Neuronal stem cell (in vitro differentiated cells): Measurements from ENCODE around the gene RIPOR3.

Experiments
- DNase-seq: peaks from one replicate; pipeline ENCODE4 v3.0.0-alpha.2; 2013; ENCODE audit warnings: low spot score
- H2AFZ ChIP-seq: one replicate; pipeline ENCODE4 v1.6.1; 2013; ENCODE audit warnings: mild to moderate bottlenecking, low read length, inconsistent platforms
- H2AK5ac ChIP-seq: 2 replicates; pipeline ENCODE4 v1.6.1; 2013; ENCODE audit warnings: low read depth, mild to moderate bottlenecking, inconsistent platforms, low read length, moderate library complexity, mixed read lengths
- H2BK120ac ChIP-seq: 2 replicates; pipeline ENCODE4 v1.6.1; 2013; ENCODE audit warnings: low read depth, mild to moderate bottlenecking, inconsistent platforms, low read length, moderate library complexity, mixed read lengths
- H2BK12ac ChIP-seq: one replicate; pipeline ENCODE4 v1.6.1; 2013; ENCODE audit warnings: low read length, inconsistent platforms
- H2BK15ac ChIP-seq: 2 replicates; pipeline ENCODE4 v1.6.1; 2013; ENCODE audit warnings: mild to moderate bottlenecking, low read length, inconsistent platforms, mixed read lengths
- H2BK5ac ChIP-seq: one replicate; pipeline ENCODE4 v1.6.1; 2013; ENCODE audit warnings: inconsistent platforms, mild to moderate bottlenecking, low read length, moderate library complexity
- H3K14ac ChIP-seq: one replicate; pipeline ENCODE4 v1.6.1; 2013; ENCODE audit warnings: low read length, inconsistent platforms
- H3K18ac ChIP-seq: 2 replicates; pipeline ENCODE4 v1.6.1; 2013; ENCODE audit warnings: low read length, inconsistent platforms
- H3K23ac ChIP-seq: 2 replicates; pipeline ENCODE4 v1.6.1; 2013; ENCODE audit warnings: low read depth, mild to moderate bottlenecking, mixed read lengths, low read length, inconsistent platforms; ENCODE audit not compliant: poor library complexity
- H3K27ac ChIP-seq: replicated peaks from 3 replicates; pipeline ENCODE4 v1.5.1; 2013; ENCODE audit warnings: low read length, inconsistent platforms
- H3K27me3 ChIP-seq, 3 experiments: 2 replicates each; pipeline ENCODE4 v1.6.1; 2013; ENCODE audit warnings: low read length in 3 of 3, mild to moderate bottlenecking in 2 of 3, inconsistent platforms in 1 of 3, low read depth in 1 of 3, mixed read lengths in 1 of 3, moderate library complexity in 1 of 3; ENCODE audit not compliant: control insufficient read depth in 3 of 3, insufficient read depth in 3 of 3
- H3K36me3 ChIP-seq, 2 donors: replicated peaks in 1 of 2; 2 replicates each; pipeline ENCODE4 v1.6.1; 2013; ENCODE audit warnings: low read length in 2 of 2; ENCODE audit not compliant: control insufficient read depth in 2 of 2, insufficient read depth in 2 of 2
- H3K4ac ChIP-seq: 2 replicates; pipeline ENCODE4 v1.6.1; 2013; ENCODE audit warnings: inconsistent platforms, mild to moderate bottlenecking, low read length, moderate library complexity
- H3K4me1 ChIP-seq, 2 donors: 1 replicate in 1 of 2; 2 replicates in 1 of 2; pipeline ENCODE4 v1.6.1; 2013; ENCODE audit warnings: low read length in 2 of 2, low read depth in 1 of 2; ENCODE audit not compliant: control insufficient read depth in 2 of 2, insufficient read depth in 1 of 2
- H3K4me2 ChIP-seq: one replicate; pipeline ENCODE4 v1.6.1; 2013; ENCODE audit warnings: mild to moderate bottlenecking, low read length, inconsistent platforms; ENCODE audit not compliant: insufficient read depth, poor library complexity, severe bottlenecking
- H3K4me3 ChIP-seq, 2 donors: 2 replicates each; pipeline ENCODE4 v1.5.1; 2013; ENCODE audit warnings: low read length in 2 of 2, mild to moderate bottlenecking in 2 of 2, inconsistent platforms in 1 of 2, moderate library complexity in 1 of 2
- H3K79me1 ChIP-seq: one replicate; pipeline ENCODE4 v1.6.1; 2013; ENCODE audit warnings: low read depth, mild to moderate bottlenecking, inconsistent platforms, low read length, moderate library complexity
- H3K9ac ChIP-seq: one replicate; pipeline ENCODE4 v1.6.1; 2013; ENCODE audit warnings: mild to moderate bottlenecking, low read depth, low read length, inconsistent platforms; ENCODE audit not compliant: poor library complexity
- H3K9me3 ChIP-seq, 2 donors: replicated peaks in 1 of 2; 2 replicates each; pipeline versions ENCODE3 to v1.6.1; 2013; ENCODE audit warnings: low read length in 2 of 2, mild to moderate bottlenecking in 2 of 2, inconsistent platforms in 1 of 2, low read depth in 1 of 2, mixed read lengths in 1 of 2, moderate library complexity in 1 of 2; ENCODE audit not compliant: control insufficient read depth in 2 of 2, insufficient read depth in 1 of 2
- H4K8ac ChIP-seq: one replicate; pipeline ENCODE4 v1.6.1; 2013; ENCODE audit warnings: low read depth, mild to moderate bottlenecking, inconsistent platforms, low read length, moderate library complexity
- H4K91ac ChIP-seq: one replicate; pipeline ENCODE4 v1.6.1; 2013; ENCODE audit warnings: low read length, low read depth, mild to moderate bottlenecking, inconsistent platforms; ENCODE audit not compliant: poor library complexity
- WGBS, 2 donors: extraction: QIAGEN DNeasy Blood & Tissue Kit; methylation state at CpG; one replicate each; pipeline ENCODE4 v1.1.7; 2013; ENCODE audit warnings: missing lambda C conversion rate in 2 of 2, mixed read lengths in 1 of 2; ENCODE audit not compliant: insufficient read length in 2 of 2, insufficient replicate concordance in 1 of 2; ENCODE audit errors: extremely low coverage in 2 of 2; 5-methylcytosine and 5-hydroxymethylcytosine counted together

Gene RIPOR3

GRCh38 chr20:50558483-50558925 lies 132.8 kb downstream of the RIPOR3 start:
- Histone ChIP-seq H4K91ac (no peak overlapping the region), H3K18ac (no peak overlapping the region), H2BK120ac (no peak overlapping the region), H3K4me1 (peaks cover 0 to 8% of the 10 kb centered on the region in 2 donors), H3K23ac (no peak overlapping the region), H3K14ac (no peak overlapping the region), H2AK5ac (no peak overlapping the region), H3K4me3 (no peak overlapping the region), H3K36me3 (peaks cover 11 to 40% of the 10 kb centered on the region in 2 donors), H2BK12ac (no peak overlapping the region), H3K4ac (no peak overlapping the region), H3K4me2 (no peak overlapping the region), H4K8ac (no peak overlapping the region), H3K27me3 (no peaks in the 10 kb centered on the region), H2BK15ac (no peak overlapping the region), H2AFZ (no peak overlapping the region), H2BK5ac (no peak overlapping the region), H3K9ac (no peak overlapping the region), H3K79me1 (no peaks in the 10 kb centered on the region), H3K9me3 (peaks cover 0 to 9% of the 10 kb centered on the region in 2 donors), H3K27ac (no peak overlapping the region)
- WGBS, 2 donors = no CpG with 5 or more reads among the region's 4 CpGs
- no peak for DNase-seq

DNA sequence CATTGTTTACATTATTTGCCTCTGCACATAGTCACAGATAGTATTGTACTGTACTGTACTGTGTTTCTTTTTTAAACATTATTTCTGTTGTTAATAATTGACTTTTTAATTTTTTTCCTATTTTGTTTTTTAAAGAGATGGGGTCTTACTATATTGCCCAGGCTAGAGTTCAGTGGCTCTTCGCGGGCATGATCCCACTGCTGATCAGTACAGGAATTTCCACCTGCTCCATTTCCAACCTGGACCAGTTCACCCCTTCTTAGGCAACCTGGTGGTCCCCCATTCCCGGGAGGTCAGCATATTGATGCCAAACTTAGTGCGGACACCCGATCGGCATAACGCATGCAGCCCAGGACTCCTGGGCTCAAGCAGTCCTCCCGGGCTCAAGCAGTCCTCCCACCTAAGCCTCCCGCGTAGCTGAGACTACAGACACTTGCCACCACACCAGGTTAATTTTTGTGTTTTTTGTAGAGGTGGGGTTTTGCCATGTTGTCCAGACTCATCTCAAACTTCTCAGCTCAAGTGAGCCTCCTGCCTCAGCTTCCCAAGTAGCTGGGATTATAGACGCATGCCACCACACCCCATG lies 133.7 kb downstream of the RIPOR3 start:
- H3K23ac ChIP-seq = no peak overlapping the region
- no peak overlapping the region for H2BK5ac ChIP-seq
- WGBS, 2 donors = no CpG with 5 or more reads among the region's 11 CpGs
- no peak overlapping the region for H2AFZ ChIP-seq
- H2BK12ac ChIP-seq = no peak overlapping the region
- H2BK15ac ChIP-seq = no peak overlapping the region
- no peaks in the 10 kb centered on the region for H3K79me1 ChIP-seq
- no peak overlapping the region for H3K14ac ChIP-seq
- H3K9me3 ChIP-seq = peaks cover 0 to 12% of the 10 kb centered on the region in 2 donors
- H3K27me3 ChIP-seq = no peaks in the 10 kb centered on the region
- no peak overlapping the region for H2BK120ac ChIP-seq
- H3K27ac ChIP-seq = no peak overlapping the region
- H3K4me1 ChIP-seq = peaks cover 0 to 8% of the 10 kb centered on the region in 2 donors
- H3K18ac ChIP-seq = no peak overlapping the region
- no peak overlapping the region for H3K9ac ChIP-seq
- H4K8ac ChIP-seq = no peak overlapping the region
- no peak overlapping the region for H4K91ac ChIP-seq
- DNase-seq = no peak
- H2AK5ac ChIP-seq = no peak overlapping the region
- peak overlapping the region in 1 of 2 donors; percentile 66 for H3K4me3 ChIP-seq
- no peak overlapping the region for H3K4me2 ChIP-seq
- H3K4ac ChIP-seq = no peak overlapping the region
- H3K36me3 ChIP-seq = peaks cover 8 to 33% of the 10 kb centered on the region in 2 donors

DNA sequence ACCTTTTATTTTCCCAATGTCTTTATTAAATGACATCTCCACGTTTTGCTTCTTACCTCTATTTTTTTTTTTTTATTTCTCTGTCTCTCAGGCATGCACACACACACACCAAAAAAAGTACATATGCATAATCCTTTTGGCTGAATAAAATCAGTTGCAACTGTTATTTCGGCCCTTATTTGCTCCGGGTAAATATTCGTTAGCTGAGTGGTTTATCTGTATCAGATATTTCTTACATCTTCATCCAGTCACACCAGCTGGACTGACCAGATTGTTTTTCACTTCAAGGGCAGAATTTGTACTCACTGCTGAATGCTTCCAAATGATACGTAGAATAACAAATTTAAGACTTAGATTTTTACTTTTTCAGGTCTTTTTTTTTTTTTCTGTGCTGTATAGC lies 135.7 kb downstream of the RIPOR3 start:
- H4K91ac ChIP-seq = no peak overlapping the region
- no peak for DNase-seq
- H2BK120ac ChIP-seq = no peak overlapping the region
- H3K4me3 ChIP-seq = no peak overlapping the region
- H3K4me1 ChIP-seq = peaks cover 0 to under 1% of the 10 kb centered on the region in 2 donors
- H3K18ac ChIP-seq = no peak overlapping the region
- H3K14ac ChIP-seq = no peak overlapping the region
- no peak overlapping the region for H3K23ac ChIP-seq
- H4K8ac ChIP-seq = no peak overlapping the region
- no peak overlapping the region for H2AFZ ChIP-seq
- no CpG with 5 or more reads among the region's 5 CpGs for WGBS, 2 donors
- H3K9ac ChIP-seq = no peak overlapping the region
- H2BK12ac ChIP-seq = no peak overlapping the region
- H3K9me3 ChIP-seq = peaks cover 0 to 12% of the 10 kb centered on the region in 2 donors
- no peak overlapping the region for H2BK15ac ChIP-seq
- no peak overlapping the region for H2BK5ac ChIP-seq
- H3K4me2 ChIP-seq = no peak overlapping the region
- H3K36me3 ChIP-seq = peaks cover 0 to 16% of the 10 kb centered on the region in 2 donors
- no peaks in the 10 kb centered on the region for H3K27me3 ChIP-seq
- H3K4ac ChIP-seq = no peak overlapping the region
- H2AK5ac ChIP-seq = no peak overlapping the region
- no peak overlapping the region for H3K27ac ChIP-seq
- no peaks in the 10 kb centered on the region for H3K79me1 ChIP-seq

- Histone ChIP-seq H4K91ac (no peak overlapping the region), H2BK12ac (no peak overlapping the region), H3K79me1 (no peaks in the 10 kb centered on the region), H3K36me3 (peaks cover 0 to 16% of the 10 kb centered on the region in 2 donors), H2BK120ac (no peak overlapping the region), H4K8ac (no peak overlapping the region), H2BK5ac (no peak overlapping the region), H2BK15ac (no peak overlapping the region), H3K4me1 (no peaks in the 10 kb centered on the region), H3K9me3 (peaks cover 0 to 12% of the 10 kb centered on the region in 2 donors), H3K9ac (no peak overlapping the region), H2AFZ (no peak overlapping the region), H3K27me3 (no peaks in the 10 kb centered on the region), H3K18ac (no peak overlapping the region), H3K4ac (no peak overlapping the region), H3K23ac (no peak overlapping the region), H2AK5ac (no peak overlapping the region), H3K4me2 (no peak overlapping the region), H3K14ac (no peak overlapping the region), H3K4me3 (no peak overlapping the region), H3K27ac (no peak overlapping the region)
- DNase-seq = no peak
- WGBS, 2 donors = no CpG with 5 or more reads among the region's 4 CpGs
Observed at GRCh38 chr20:50554694-50555579, 136.4 kb downstream of the RIPOR3 start.
